Epidermal melanocyte (primary cell): Measurements from ENCODE around the gene NOS2.
"Not testable (repeated sequence)": the region's sequence is repeated elsewhere in the genome, so short reads cannot be mapped to it uniquely, and the experiment has no call there.

Source experiments
- DNase-seq: peaks from one replicate; pipeline ENCODE4 v3.0.0; 2011; ENCODE audit warnings: low spot score; ENCODE audit not compliant: insufficient read length

The NOS2 gene

GRCh38 chr17:27755706-27756466, 44.4 kb downstream of the NOS2 start:
- no peak for DNase-seq

GRCh38 chr17:27754549-27754948, 45.8 kb downstream of the NOS2 start:
- no peak for DNase-seq

GRCh38 chr17:27753726-27754125, 46.6 kb downstream of the NOS2 start:
- DNase-seq: not testable (repeated sequence)

GRCh38 chr17:27752831-27753619, 47.3 kb downstream of the NOS2 start:
- DNase-seq: not testable (repeated sequence)

GRCh38 chr17:27751622-27752490, 48.5 kb downstream of the NOS2 start:
- no peak for DNase-seq

- no peak for DNase-seq
Measured at GRCh38 chr17:27751166-27751565, 49.2 kb downstream of the NOS2 start.

GRCh38 chr17:27749562-27750150, 50.7 kb downstream of the NOS2 start:
- DNase-seq: not testable (repeated sequence)

GRCh38 chr17:27748360-27748825, 51.9 kb downstream of the NOS2 start:
- DNase-seq: no peak

- DNase-seq: no peak
Measured at GRCh38 chr17:27747462-27748359, 52.6 kb downstream of the NOS2 start.

- DNase-seq: no peak
Measured at GRCh38 chr17:27746881-27747280, 53.4 kb downstream of the NOS2 start.

GRCh38 chr17:27746320-27746719, 54.0 kb downstream of the NOS2 start:
- DNase-seq: not testable (repeated sequence)

- DNase-seq: not testable (repeated sequence)
Measured at GRCh38 chr17:27745207-27745830, 55.0 kb downstream of the NOS2 start.

GRCh38 chr17:27743281-27743885, 56.9 kb downstream of the NOS2 start:
- no peak for DNase-seq

GRCh38 chr17:27741971-27742575, 58.3 kb downstream of the NOS2 start:
- no peak for DNase-seq

- no peak for DNase-seq
Measured at GRCh38 chr17:27741361-27741861, 58.9 kb downstream of the NOS2 start.

GRCh38 chr17:27740541-27740940, 59.8 kb downstream of the NOS2 start:
- not testable (repeated sequence) for DNase-seq

- DNase-seq: no peak
Measured at GRCh38 chr17:27733773-27734172, 66.6 kb downstream of the NOS2 start.

GRCh38 chr17:27732746-27733145, 67.6 kb downstream of the NOS2 start:
- not testable (repeated sequence) for DNase-seq

- DNase-seq: not testable (repeated sequence)
Measured at GRCh38 chr17:27725982-27726381, 74.3 kb downstream of the NOS2 start.
